GM21360 (cell line): ENCODE data around the gene RBPMS2.

ENCODE experiments used
- ATAC-seq: cut with Tn5 transposase; IDR thresholded peaks from one replicate; pipeline ENCODE4 v1.9.1; 2021; ENCODE audit warnings: mild to moderate bottlenecking, moderate library complexity; ENCODE audit not compliant: unreplicated experiment

RBPMS2 gene

DNA sequence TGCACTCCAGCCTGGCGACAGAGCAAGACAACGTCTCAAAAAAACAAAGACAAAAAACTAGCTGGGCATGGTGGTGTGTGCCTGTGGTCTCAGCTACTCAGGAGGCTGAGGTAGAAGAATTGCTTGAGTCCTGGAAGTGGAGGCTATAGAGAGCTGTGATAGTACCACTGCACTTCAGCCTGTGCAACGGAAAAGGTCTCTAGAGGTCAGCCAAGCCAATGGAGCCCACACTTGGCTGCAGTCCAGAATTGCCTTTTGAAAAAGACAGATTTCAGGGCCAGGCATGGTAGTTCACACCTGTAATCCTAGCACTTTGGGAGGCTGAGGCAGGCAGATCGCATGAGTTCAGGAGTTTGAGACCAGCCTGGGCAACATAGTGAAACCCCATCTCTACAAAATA is 8.4 kb upstream of the RBPMS2 start:
- ATAC-seq: no peak

DNA sequence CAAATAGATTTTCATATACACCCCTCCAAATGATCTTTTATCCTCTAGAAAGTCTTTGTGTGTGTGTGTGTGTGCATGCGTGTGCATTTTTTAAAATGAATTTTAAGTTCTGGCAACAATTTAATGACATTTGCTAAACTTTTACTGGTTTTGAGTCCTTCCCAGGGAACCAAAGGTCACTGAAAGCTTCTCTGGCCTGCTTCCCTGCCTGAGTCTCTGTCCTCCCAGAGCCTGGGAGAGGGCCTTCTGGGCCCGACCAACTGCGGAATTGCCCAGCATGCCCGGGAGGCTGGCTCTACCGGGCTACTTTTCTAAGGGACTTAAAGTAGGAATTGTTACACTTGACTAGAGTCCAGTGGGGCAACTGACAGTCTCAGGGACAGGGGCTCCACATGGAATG is 7.4 kb upstream of the RBPMS2 start:
- no peak for ATAC-seq

DNA sequence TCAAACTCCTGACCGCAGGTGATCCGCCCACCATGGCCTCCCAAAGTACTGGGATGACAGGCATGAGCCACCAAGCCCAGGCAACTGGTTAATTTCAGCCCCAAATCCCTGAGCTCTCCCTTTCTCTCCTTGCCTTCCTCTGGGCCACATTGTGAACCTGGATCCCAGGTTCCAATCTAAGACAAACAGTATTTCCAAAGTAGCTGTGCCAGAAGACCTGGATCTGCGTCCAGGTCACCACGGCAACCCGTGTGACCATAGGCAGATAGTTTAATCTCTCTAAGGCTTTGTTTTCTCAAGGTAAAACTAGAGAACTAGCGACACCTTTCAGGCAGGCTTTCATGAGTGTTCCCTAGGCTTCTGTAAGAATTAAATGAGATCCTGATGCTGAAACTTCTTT is 5.9 kb upstream of the RBPMS2 start:
- ATAC-seq: no peak

DNA sequence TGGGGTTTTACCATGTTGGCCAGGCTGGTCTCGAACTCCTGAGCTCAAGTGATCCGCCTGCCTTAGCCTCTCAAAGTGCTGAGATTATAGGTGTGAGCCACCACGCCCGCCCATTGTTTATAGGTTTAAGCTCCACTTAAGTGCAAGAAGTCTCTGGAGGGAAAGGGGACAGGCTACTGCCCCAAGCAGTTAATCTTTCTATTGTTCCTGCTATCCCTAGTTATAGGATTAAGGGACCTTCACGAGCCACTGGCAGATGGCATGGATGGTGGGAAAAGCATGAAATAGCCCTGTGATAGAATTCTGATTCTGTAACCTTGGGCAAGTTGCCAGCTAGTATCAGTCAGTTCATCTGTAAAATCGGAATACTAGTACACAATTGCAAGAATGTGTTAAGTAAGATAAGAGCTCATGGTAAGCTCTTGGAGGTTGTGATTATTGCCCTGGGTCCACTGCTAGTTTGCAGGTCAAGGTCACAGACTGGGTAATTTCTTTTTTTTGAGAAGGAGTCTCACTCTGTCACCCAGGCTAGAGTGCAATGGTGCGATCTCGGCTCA is 5.3 kb upstream of the RBPMS2 start:
- ATAC-seq: no peak

DNA sequence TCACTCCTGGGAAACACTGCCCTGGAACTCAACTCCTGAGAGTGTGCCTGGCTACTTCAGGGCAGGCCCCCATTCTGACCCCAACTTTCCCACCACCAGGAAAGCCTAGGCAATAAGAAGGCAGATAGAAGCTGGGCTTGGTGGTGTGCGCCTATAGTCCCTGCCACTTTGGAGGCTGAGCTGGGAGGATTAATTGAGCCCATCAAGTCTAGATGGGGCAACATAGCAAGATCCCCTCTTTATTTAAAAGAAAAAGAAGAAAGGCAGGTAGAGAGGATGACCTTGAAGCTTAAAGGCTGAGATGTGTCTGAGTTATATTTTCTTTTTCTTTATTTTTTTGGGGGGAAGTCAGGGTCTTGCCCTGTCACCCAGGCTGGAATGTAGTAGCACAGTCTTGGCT is 4.2 kb upstream of the RBPMS2 start:
- ATAC-seq: no peak

DNA sequence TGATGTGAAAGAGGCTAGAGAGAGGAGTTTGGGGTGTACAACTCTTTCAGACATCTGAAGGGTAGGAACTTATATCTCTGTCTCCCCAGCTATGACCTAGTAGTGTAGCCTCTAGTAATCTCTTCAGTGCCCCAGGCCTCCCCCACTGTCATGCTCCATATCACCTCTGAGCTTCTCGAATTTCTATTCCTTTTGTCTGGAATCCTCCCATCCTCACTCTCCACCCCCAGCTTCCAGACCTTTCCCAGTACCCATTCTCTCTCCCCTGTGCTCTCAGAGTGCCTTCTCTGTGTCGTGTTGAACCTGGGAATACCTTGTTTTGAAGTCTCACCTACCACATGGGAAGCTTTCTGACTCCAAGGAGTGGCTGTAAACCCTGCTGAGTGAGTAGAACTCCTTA is 3.6 kb upstream of the RBPMS2 start:
- no peak for ATAC-seq

DNA sequence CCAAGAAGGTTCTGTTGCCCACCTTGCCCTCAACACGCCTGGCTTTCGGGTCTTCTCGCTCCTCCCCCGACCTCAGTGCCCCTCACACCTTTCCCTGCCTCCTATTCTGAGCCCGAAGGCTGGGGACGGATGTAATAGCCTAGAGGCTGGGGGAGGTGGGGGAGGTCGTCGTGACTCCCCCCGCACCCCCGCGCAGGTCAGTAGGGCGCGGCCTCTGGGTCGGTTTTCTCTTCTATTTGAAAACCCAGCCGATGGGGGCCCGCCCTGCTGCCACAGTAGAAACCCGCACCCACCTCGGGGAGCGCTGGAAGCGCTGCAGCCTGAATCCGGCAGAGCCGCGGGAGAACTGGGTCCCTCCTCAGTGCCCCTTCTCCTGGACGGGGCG is 1.0 kb upstream of the RBPMS2 start:
- ATAC-seq: no peak

DNA sequence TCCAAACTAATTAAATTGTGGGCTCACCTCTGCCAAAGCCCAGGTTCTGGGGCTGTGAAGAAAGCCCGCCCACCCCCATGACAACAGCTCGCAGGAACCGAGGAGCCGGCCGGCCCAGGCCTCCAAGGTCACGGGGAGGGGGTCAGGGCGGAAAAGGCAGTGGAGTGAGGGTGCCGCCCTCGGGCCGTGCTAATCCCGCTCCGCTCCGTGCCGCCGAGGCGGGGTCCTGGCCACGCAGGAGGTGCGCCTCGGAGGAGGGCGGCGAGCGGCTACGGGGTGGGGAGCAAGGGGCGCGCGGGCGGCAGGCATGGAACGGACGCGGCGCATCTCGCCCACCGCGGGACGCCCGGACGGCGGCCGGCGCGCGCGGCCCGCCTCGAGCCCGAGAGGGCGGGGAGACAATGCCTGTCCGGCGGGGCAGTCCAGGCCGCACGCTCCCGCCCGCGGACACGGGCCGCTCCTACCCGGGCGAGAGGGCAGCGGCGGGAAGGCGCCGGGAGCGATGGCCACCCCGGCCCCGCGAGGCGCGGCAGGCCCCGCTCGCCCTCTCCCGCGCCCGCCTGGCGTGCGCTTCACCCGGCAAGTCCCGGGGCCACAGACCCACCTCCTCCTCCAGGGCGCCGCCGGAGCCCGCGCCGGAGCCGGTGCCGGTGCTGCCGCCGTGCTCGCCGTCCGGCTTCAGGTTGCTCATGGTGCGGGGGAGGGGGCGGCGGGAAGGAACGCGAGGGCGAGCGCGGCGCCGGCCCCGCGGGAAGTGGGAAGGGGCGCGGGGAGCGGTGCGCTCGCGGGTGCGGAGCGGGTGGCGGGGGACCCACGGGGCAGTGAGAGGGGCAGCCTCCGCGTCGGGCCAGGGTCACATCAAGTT is 528 bp downstream of the RBPMS2 start:
- ATAC-seq: no peak

DNA sequence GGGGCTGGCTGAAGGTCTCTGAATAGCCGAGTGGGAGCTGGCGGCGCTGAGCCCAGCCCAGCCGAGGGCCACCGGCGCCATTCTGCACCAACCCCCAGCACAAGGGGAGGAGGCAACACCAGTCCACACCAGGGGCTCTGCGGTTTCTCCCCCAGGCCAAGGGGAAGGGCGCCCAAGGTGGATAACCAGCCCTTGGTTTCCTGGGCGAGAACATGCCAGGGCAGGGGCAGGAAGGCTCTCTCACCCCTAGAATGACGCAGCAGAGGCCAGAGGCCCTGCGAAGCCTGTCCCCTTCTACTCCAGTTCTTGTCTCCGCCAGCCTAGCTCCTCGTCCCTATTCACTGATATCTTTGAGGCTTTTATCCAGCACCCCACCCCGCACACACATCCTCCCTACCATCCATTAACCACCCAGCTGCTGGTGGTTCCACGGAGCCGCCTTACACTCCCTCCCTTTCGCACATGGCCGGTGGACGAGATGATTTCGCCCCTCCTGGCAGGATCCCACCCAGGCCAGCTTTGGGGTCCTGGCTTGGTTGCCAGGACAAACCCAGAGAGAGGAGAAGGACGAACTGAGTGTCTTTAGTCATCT is 1.3 kb downstream of the RBPMS2 start:
- no peak for ATAC-seq

DNA sequence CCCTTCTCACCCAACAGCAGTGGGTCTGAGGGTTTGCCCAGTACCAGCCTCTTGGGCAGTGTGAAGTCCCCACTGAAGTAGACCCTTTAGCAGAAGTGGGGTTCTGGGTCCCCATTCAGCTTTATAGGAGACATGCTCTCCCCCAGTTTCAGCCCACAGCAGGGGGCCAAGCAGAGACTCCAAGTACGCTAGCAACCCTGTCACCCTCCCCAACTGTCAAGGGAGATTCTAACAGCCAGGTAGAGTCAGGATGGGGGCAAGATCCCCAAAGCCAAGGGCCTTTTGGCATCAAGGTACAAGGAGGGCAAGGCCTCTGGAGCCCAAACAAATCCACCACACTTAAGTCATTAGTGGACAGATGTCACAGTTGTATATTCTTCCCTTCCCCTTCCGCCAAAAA is 1.8 kb downstream of the RBPMS2 start:
- no peak for ATAC-seq

DNA sequence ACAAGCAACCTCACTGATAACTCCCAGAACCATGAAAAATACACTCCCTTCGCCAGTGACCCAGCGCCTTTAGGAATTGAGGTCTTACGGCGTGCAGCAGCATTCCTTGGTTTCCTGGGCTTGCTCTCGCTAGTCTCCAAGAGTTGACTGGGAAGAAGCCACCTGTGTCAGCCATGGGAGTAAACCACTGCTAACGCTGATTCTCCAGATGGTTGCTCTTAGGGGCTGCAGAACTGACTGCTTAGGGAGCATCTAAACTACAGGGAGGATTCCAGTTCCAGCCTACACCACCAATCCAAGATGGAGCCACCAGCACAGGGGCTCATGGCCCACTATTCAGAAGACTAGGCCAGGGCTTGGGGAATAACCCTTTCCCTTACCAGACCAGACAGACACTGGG is 2.4 kb downstream of the RBPMS2 start:
- no peak for ATAC-seq

DNA sequence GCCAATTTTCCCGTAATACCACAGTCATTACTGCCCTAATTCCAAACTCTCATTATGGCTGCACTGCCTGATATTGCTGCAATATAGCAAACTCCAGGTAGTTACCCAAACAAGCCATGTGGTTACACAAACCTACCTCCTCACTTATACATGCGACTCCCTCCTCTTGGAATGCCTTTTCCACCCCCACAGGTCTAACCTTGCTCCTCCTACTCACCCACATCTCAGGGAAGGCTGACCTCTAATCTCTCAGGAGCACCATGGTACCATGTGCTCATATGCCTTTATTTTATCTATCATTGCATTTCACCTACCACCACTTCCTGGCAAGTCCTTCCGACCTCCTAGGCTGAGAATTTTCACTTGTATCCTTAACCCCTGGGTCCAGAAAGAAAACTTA is 2.9 kb downstream of the RBPMS2 start:
- no peak for ATAC-seq

DNA sequence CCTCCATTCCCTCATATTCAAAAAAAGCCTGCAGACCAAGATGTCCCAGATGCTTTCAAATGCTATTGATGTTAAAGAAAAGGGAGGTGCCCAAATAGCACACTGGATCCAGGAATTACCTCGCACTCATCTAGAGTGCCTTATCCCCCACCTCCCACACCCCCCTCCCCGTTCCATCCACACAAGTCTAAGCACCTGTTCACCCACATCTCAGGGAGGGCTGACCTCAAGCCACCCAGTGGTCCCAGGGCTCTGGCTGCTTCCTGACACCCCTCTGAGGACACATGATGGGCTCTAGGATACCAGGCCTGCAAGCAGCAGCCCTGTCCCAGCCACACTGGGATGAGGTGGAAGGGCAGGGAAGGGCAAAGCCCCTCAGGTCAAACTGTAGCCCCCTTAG is 4.8 kb downstream of the RBPMS2 start:
- ATAC-seq: no peak

DNA sequence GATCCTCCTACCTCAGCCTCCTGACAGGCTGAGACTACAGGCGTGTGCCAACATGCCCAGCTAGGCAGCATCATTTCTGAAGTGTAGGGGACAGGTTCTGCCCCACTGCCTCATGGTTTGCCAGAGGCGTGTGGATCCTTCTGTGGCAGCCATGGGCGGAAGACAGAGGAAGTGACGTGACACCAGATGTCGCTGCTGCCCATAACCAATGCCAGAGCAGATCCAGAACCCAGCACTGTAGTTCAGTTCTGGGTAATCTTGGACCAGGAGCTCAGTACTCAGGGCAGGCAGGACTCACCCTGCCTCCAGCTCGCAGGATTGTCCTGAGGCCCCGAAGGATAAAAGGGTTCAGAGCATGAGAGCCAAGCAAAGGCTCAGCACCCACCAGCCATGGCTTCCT is 8.2 kb downstream of the RBPMS2 start:
- no peak for ATAC-seq

DNA sequence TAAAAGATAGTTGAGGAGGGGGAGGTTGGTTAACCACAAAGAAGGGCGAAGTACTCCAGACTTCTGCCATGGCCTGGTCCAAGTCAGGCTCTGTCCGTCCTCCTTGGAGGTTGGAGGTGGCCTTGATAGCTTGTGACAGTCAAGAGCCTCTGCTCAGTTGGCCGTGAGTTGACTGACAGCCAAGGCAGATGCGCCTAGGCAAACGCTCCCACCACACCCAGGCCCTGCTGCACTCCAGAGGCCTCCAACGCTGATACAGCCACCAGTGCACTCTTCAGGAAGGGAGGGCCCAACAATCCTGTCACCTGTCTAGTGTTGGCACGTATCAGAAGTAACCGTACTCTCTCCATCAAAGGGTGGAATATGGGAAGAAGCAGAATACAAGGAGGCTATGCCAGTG is 9.3 kb downstream of the RBPMS2 start:
- no peak for ATAC-seq

DNA sequence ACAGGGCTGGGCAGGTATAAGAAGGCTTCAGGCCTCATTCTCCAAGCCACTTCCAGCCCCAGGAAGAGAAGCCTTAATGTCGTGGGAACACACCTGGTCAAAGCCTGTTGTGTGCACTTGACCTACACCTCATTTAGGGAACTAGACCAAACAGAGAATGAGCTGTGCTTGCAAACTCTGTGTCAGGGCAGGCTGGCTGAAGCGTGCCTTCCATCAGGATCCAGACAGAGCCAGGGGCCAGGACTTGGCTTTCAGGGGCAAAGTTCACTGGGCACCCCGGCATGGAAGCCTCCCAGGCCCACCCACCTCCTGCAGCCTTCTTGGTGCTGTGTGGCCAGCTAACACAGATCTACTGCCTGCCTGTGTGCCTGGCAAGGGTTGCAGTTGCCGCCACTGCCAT is 11.5 kb downstream of the RBPMS2 start:
- no peak for ATAC-seq

DNA sequence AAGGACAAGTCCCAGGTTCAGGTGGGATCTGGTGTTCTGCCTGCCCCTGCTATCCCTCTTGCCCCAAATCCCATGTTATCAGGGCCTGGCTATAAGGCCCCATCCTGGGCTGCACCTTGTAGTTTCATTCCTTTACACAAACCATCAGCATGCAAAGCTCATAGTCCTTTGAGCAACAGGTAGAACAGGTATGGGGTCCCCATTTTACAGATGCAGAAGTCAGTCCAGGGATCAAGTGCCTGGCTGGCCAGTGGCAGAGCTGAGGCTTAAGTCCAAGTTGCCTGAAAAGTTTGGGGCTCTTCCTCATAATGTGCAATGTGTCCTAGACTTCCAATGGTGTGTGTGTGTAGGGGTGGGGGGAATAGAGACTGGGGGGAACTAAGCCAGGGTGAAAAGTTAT is 11.9 kb downstream of the RBPMS2 start:
- ATAC-seq: no peak

DNA sequence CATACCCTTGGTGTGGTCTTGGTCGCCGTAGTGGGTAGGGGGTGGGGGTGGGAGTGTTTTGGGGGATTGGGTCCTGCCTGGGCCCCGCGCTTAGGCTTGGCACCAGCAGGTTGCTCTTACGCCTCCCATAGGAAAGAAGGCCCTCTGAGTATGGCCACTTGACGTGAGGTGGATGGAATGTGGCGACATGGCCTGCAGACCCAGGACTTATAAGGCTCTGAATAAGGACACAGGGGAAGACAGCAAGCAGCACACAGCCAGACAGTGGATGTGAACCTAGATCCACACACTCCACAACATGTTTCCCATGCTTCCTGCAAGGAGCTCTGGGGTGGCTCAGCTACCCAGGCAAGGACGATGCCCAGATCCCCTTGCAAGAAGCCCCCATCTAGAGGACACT is 12.4 kb downstream of the RBPMS2 start:
- no peak for ATAC-seq

DNA sequence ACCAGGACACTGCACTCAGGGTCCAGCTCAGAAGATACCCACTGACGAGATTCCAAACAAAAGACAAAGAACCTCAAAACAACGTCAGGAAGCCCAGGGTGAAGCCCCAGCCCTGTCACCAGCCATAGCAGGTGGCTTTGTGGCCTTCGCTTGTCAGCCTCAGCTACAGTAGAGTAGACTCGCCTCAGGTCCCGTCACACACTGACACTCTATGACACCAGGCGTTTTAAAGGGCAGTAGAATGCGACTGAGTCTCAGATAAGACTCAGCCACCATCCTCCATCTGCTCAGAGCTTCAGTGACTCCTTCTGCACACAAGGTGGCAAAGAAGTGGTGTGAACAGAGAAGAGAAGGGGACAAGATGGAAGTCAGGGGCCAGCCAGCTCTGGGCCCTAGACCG is 12.8 kb downstream of the RBPMS2 start:
- no peak for ATAC-seq

DNA sequence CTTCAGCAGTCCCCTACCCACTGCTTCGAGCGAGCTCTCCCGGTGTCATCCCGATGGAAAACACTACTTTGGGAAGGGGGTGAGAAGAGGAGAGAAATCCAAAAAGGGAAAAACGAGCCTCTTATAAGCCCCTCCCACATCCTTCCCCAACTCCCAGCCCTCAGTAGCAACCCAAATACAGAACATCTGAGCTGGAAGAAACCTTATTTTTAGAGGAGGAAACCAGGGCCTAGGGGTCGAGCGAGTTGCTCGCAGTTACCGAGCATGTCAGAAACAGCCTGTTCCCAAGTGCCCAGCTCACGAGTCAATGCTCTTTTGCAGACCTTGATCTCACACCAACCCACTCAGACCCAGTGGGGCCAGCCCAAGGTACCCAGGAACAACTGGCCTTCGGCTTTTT is 14.2 kb downstream of the RBPMS2 start:
- ATAC-seq: no peak

DNA sequence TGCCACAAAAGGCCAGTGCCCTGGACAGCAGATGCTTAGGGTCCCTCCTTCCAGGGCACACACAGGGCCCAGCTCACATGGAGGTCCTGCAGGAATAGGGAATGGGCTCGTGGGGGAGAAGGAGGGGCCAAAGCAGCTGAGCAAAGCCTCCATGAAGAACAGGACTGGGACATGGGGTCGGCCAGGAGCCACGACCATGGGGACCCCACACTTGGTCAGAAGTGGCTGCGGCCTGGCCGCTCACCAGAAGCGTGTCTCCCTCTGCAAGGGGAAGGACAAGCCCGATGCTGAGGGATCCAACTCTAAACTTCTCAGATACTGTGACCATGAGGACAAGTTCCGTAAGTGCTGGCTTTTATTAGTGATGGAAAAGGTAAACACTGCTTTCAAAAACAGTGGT is 15.3 kb downstream of the RBPMS2 start:
- ATAC-seq: no peak

DNA sequence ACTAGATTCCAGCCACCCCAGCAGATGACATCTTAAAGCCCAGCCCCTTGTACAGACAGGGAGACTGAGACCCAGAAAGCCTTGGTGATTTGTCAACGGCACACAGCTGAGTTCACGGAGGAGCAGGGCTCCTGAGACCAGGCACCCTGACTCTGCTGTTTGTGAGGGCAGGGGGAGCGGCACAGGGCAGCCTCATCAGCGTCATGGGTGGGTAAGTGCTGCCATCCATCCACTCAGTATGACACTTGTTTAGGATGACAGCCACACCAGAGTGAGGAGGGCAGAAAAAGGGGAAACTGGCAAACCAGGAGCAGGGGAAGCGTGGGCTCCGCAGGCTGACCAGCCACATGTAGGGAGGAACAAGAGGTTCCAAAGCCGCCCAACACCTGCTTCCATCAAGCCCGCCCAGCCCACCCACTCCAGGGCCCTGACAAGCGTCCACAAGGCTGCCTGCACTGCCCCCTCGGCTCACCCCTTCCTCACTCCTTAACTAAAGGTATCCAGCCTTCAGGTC is 19.9 kb downstream of the RBPMS2 start:
- no peak for ATAC-seq
